Retinal pigment epithelial cell (primary cell): Measurements from ENCODE around the gene GPC5.

Experiments
- DNase-seq: peaks from one replicate; pipeline ENCODE4 v3.0.0-alpha.2; 2010; ENCODE audit warnings: low read depth
- H3K4me3 ChIP-seq: 2 replicates; pipeline ENCODE4 v1.5.1; 2011; ENCODE audit warnings: mild to moderate bottlenecking, low read length, control low read depth, moderate library complexity
- TF ChIP-seq, protein P1 (sequence below): conservative IDR thresholded peaks from 2 replicates; pipeline ENCODE4 v1.5.1; 2011; ENCODE audit warnings: low read depth, low read length, control low read depth, inconsistent platforms

Gene GPC5

DNA sequence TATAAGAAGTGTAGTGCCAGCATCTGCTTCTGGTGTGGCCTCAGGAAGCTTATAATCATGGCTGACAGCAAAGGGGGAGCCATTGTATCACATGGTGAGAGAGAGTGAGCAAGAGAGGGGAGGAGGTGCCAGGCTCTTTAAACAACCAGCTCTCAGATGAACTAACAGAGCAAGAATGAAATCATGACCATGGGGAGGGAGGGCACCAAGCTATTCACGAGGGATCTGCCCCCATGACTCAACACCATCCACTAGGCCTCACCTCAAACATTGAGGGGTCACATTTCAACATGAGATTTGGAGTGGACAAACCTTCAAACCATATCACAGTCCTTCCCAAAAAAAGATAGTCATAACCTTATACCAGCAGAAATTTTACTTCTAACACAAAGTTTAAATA, 174.0 kb downstream of the GPC5 start:
- DNase-seq, result no peak
- no peak overlapping the region for H3K4me3 ChIP-seq
- TF ChIP-seq, protein P1, sequence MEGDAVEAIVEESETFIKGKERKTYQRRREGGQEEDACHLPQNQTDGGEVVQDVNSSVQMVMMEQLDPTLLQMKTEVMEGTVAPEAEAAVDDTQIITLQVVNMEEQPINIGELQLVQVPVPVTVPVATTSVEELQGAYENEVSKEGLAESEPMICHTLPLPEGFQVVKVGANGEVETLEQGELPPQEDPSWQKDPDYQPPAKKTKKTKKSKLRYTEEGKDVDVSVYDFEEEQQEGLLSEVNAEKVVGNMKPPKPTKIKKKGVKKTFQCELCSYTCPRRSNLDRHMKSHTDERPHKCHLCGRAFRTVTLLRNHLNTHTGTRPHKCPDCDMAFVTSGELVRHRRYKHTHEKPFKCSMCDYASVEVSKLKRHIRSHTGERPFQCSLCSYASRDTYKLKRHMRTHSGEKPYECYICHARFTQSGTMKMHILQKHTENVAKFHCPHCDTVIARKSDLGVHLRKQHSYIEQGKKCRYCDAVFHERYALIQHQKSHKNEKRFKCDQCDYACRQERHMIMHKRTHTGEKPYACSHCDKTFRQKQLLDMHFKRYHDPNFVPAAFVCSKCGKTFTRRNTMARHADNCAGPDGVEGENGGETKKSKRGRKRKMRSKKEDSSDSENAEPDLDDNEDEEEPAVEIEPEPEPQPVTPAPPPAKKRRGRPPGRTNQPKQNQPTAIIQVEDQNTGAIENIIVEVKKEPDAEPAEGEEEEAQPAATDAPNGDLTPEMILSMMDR, result no peak

DNA sequence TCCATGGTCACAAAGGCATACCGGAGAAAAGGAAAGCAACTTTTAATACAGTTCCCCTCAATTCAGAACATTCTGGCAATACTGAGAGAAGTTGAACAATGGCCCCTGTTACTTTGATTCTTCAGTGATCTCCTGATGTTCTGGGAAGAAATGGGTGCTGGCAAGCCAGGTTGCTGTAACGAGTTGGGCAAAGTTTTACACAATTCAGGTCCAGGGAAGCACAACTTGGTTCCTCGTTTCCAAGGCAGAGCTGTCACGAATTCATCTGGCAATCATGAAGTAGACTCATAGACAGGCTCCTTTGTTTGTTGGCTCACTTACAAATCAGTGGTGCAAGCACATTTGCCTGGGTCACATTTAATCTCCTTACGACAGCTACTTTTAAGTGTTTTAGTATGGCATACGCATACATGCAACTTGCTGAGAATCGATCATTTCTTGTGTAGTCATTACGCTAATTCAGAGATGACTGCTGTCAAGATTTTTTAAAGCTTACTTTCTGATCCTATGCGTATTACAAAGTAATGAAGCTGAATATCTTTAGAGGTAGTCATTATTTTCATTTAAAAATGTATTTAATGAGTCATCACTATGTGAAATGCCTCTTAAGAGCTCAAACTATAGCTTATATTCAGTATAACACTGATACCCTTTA, 174.7 kb downstream of the GPC5 start:
- TF ChIP-seq, protein P1, result no peak
- H3K4me3 ChIP-seq, result no peak overlapping the region
- DNase-seq, result peak; percentile 91

DNA sequence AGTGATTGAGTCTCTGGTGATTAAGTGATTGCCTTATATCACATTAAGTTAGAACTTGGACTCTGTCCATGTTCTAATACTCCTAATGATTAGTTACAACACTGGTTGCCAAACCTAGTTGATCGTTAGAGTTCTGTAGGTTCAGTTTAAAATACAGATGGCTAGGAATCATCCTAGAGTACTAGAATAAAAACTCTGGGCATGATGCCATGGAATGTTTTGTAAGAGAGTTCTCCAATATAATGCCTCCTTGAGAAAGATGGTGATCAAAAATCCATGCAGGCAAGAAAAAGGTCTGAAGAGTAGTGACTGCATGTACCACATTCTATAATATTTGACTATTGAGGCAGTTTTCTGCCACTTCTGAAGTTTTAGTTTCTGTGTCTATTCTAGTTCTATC, 176.3 kb downstream of the GPC5 start:
- no peak overlapping the region for H3K4me3 ChIP-seq
- peak; percentile 73 for DNase-seq
- TF ChIP-seq, protein P1, result no peak

DNA sequence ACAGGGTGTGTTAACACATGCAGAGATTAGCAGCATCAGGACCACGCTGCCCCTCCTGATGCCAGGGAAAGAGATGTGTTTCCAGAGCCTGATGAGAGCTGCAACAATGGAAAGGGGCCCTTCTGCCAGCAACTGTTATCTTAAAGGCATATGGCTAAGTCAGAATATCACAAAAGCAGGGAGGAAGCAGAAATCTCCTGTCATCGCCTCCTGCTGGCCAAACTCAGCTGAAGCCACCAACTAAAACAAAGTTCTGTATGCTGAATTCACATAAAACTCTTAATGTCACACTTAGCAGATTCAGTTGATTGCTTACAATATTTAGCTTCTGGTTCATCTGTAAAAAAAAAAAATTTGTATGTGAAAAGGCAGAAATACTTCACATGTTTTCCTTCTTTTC, 178.2 kb downstream of the GPC5 start:
- TF ChIP-seq, protein P1, result peak; percentile 41
- H3K4me3 ChIP-seq, result no peak overlapping the region
- no peak for DNase-seq

DNA sequence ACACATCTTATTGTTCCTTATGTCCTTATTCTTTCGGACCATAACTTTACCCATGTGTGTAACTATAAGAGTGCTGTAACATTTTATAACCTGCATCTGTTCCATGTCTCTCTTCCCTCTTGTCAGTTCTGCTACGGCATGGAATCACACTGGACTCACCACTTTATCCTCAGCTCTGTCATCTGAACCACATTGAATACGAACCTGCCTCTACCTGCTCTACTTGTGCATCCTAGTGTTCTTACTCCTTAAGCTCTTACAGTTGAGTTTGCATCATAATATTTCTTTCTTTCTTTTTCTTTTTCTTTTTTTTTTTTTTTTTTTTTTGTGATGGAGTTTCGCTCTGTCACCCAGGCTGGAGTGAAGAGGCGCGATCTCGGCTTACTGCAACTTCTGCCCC, 180.9 kb downstream of the GPC5 start:
- TF ChIP-seq, protein P1, result no peak
- DNase-seq, result no peak
- no peak overlapping the region for H3K4me3 ChIP-seq

DNA sequence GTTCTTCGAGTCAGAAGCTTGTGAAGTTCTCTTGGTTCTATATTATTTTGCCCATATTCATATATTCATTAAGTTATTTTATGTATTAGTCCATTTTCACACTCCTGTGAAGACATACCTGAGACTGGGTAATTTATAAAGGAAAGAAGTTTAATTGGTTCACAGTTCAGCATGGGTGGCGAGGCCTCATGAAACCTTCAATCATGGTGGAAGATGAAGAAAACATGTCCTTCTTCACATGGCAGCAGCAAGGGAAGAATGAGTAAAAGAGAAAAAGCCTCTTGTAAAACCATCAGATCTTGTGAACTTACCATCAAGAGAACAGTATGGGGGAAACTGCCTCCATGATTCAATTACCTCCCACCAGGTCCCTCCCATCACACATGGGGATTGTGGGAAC, 182.3 kb downstream of the GPC5 start:
- TF ChIP-seq, protein P1, result no peak
- no peak overlapping the region for H3K4me3 ChIP-seq
- no peak for DNase-seq

DNA sequence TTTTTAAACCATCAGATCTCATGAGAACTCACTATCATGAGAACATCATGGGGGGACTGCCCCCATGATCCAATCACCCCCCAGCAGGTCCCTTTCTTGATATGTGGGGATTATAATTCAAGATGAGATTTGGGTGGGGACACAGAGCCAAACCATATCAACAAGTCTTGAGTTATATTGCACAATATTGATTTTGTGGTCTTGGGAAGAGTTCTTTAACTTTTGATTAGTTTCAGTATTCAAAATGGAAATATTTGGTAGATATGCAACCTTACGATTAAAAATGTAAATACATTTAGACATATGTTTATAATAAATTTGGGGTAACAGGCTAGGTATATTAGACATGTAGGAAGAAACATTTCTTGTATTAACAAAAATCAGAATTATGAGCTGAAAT, 188.2 kb downstream of the GPC5 start:
- TF ChIP-seq, protein P1, result no peak
- H3K4me3 ChIP-seq, result no peak overlapping the region
- no peak for DNase-seq
